ENCODE measurements around the gene TM7SF2.

Gene TM7SF2

GRCh38 chr11:65112546-65113360, 1.1 kb downstream of the TM7SF2 start:
- peaks cover 46% of the 10 kb centered on the region for H3K79me2 ChIP-seq (ENCODE audit: insufficient read depth, low read length)
- peak; percentile 53 for ATAC-seq (ENCODE audit: insufficient read depth, low read depth)
- TF ChIP-seq EZH2 (IDR thresholded peaks at IDR 0.05; ENCODE audit: borderline replicate concordance, low read depth, low read length, severe bottlenecking) (no peak), CTCF (IDR thresholded peaks at IDR 0.05; ENCODE audit: borderline replicate concordance, extremely low read depth, low read length, poor library complexity, severe bottlenecking) (peak; percentile 94)
- peaks cover 65% of the 10 kb centered on the region for H3K4me1 ChIP-seq (ENCODE audit: insufficient read depth, low read length)
- peak; percentile 74 for DNase-seq
- H3K27ac ChIP-seq (ENCODE audit: low read length), result peak overlapping the region; percentile 88
- peaks cover 30% of the 10 kb centered on the region for H4K20me1 ChIP-seq (ENCODE audit: insufficient read depth, low read length)
- peak overlapping the region; percentile 90 for H2AFZ ChIP-seq (ENCODE audit: low read depth, low read length)
- H3K27me3 ChIP-seq (ENCODE audit: insufficient read depth, low read length, poor library complexity), result no peaks in the 10 kb centered on the region
- peak overlapping the region; percentile 99 for H3K4me2 ChIP-seq (ENCODE audit: insufficient read depth, low read length)
- H3K36me3 ChIP-seq (ENCODE audit: insufficient read depth, low read length), result peaks cover 54% of the 10 kb centered on the region
- H3K9ac ChIP-seq (ENCODE audit: low read depth, low read length), result peak overlapping the region; percentile 93
- no peaks in the 10 kb centered on the region for H3K9me3 ChIP-seq (ENCODE audit: insufficient read depth, low read length, severe bottlenecking)
- peak overlapping the region; percentile 36 to 80 for H3K4me3 ChIP-seq (ENCODE audit: low read depth in 1 of 2, low read length in 2 of 2)

GRCh38 chr11:65113361-65113756, 1.7 kb downstream of the TM7SF2 start:
- H3K27me3 ChIP-seq (ENCODE audit: insufficient read depth, low read length, poor library complexity), result no peaks in the 10 kb centered on the region
- no peak for TF ChIP-seq CTCF (IDR thresholded peaks at IDR 0.05; ENCODE audit: borderline replicate concordance, extremely low read depth, low read length, poor library complexity, severe bottlenecking)
- TF ChIP-seq EZH2 (IDR thresholded peaks at IDR 0.05; ENCODE audit: borderline replicate concordance, low read depth, low read length, severe bottlenecking), result no peak
- peak overlapping the region; percentile 36 to 80; a peak in 3 of 4 replicates for H3K4me3 ChIP-seq (ENCODE audit: low read depth in 1 of 2, low read length in 2 of 2)
- peak overlapping the region; percentile 93 for H3K9ac ChIP-seq (ENCODE audit: low read depth, low read length)
- H4K20me1 ChIP-seq (ENCODE audit: insufficient read depth, low read length), result peaks cover 30% of the 10 kb centered on the region
- H3K27ac ChIP-seq (ENCODE audit: low read length), result peak overlapping the region; percentile 88
- peak overlapping the region; percentile 90 for H2AFZ ChIP-seq (ENCODE audit: low read depth, low read length)
- peak overlapping the region; percentile 99 for H3K4me2 ChIP-seq (ENCODE audit: insufficient read depth, low read length)
- H3K9me3 ChIP-seq (ENCODE audit: insufficient read depth, low read length, severe bottlenecking), result no peaks in the 10 kb centered on the region
- peaks cover 70% of the 10 kb centered on the region for H3K4me1 ChIP-seq (ENCODE audit: insufficient read depth, low read length)
- no peak for ATAC-seq (ENCODE audit: insufficient read depth, low read depth)
- H3K79me2 ChIP-seq (ENCODE audit: insufficient read depth, low read length), result peaks cover 46% of the 10 kb centered on the region
- no peak for DNase-seq
- peaks cover 51% of the 10 kb centered on the region for H3K36me3 ChIP-seq (ENCODE audit: insufficient read depth, low read length)

GRCh38 chr11:65113839-65114238, 2.2 kb downstream of the TM7SF2 start:
- Histone ChIP-seq H3K36me3 (ENCODE audit: insufficient read depth, low read length) (peaks cover 52% of the 10 kb centered on the region), H3K79me2 (ENCODE audit: insufficient read depth, low read length) (peaks cover 46% of the 10 kb centered on the region), H3K27me3 (ENCODE audit: insufficient read depth, low read length, poor library complexity) (no peaks in the 10 kb centered on the region), H3K9ac (ENCODE audit: low read depth, low read length) (peak overlapping the region; percentile 93), H3K4me2 (ENCODE audit: insufficient read depth, low read length) (peak overlapping the region; percentile 99), H3K4me1 (ENCODE audit: insufficient read depth, low read length) (peaks cover 72% of the 10 kb centered on the region), H3K9me3 (ENCODE audit: insufficient read depth, low read length, severe bottlenecking) (no peaks in the 10 kb centered on the region), H2AFZ (ENCODE audit: low read depth, low read length) (no peak overlapping the region), H4K20me1 (ENCODE audit: insufficient read depth, low read length) (peaks cover 30% of the 10 kb centered on the region), H3K27ac (ENCODE audit: low read length) (no peak overlapping the region), H3K4me3 (ENCODE audit: low read depth in 1 of 2, low read length in 2 of 2) (no peak overlapping the region; a peak in 1 of 4 replicates)
- no peak for ATAC-seq (ENCODE audit: insufficient read depth, low read depth)
- DNase-seq, result no peak
- no peak for TF ChIP-seq EZH2 (IDR thresholded peaks at IDR 0.05; ENCODE audit: borderline replicate concordance, low read depth, low read length, severe bottlenecking)
- no peak for TF ChIP-seq CTCF (IDR thresholded peaks at IDR 0.05; ENCODE audit: borderline replicate concordance, extremely low read depth, low read length, poor library complexity, severe bottlenecking)
